Panc1 (cell line): ENCODE results near the gene CCM2. TPM values are rescaled to one million over a fixed set of nuclear protein-coding genes. Genes with fewer than 3 reads are reported as not detected.

Experiments used
- ATAC-seq: fragments of 200-7000 bp; cut with Tn5 transposase; 2 replicates; pipeline ENCODE4 v1.9.1; 2020; ENCODE audit warnings: mild to moderate bottlenecking, moderate library complexity
- BruUV-seq: library from RNA; stranded (reverse); fragments of 400-500 nt; replicated peaks from 2 replicates; lab custom pipeline; 2021; lab: Mats Ljungman, UMichigan
- CTCF ChIA-PET: fragments of 300-600 bp; sonication (Branson Sonifier 250); formaldehyde crosslinking; loops from one replicate; lab custom pipeline; 2022; ENCODE audit warnings: antibody characterized with exemption; lab: Charles Lee
- POLR2A ChIA-PET: fragments of 300-600 bp; sonication (Branson Sonifier 250); formaldehyde crosslinking; loops from one replicate; lab custom pipeline; 2022; ENCODE audit warnings: antibody characterized with exemption; lab: Charles Lee
- DNase-seq: peaks from one replicate; pipeline ENCODE4 v3.0.0-alpha.2; 2010; ENCODE audit warnings: low read depth, low spot score
- H3K27ac ChIP-seq: 2 replicates; pipeline ENCODE4 v1.5.1; 2011; ENCODE audit warnings: mild to moderate bottlenecking, low read length, inconsistent platforms
- H3K27me3 ChIP-seq: fragments of 200-500 bp; sonication (Bioruptor generic); 2 replicates; pipeline ENCODE4 v1.6.0; 2014; ENCODE audit warnings: low read length, inconsistent platforms; ENCODE audit not compliant: control insufficient read depth, insufficient read depth
- H3K36me3 ChIP-seq: fragments of 200-500 bp; sonication (Bioruptor generic); 2 replicates; pipeline ENCODE4 v1.5.1; 2014; ENCODE audit warnings: inconsistent platforms, mild to moderate bottlenecking, low read length, moderate library complexity; ENCODE audit not compliant: control insufficient read depth, insufficient read depth
- H3K4me1 ChIP-seq: 2 replicates; pipeline ENCODE4 v1.5.1; 2011; ENCODE audit warnings: inconsistent platforms, mild to moderate bottlenecking, low read length, moderate library complexity; ENCODE audit not compliant: control insufficient read depth, insufficient read depth
- H3K4me3 ChIP-seq, 2 experiments: 2 replicates each; pipeline ENCODE4 v1.5.1; 2011 to 2012; ENCODE audit warnings: low read depth in 2 of 2, low read length in 2 of 2, mild to moderate bottlenecking in 2 of 2, inconsistent platforms in 1 of 2, moderate library complexity in 1 of 2
- H3K9me3 ChIP-seq: fragments of 200-500 bp; sonication (Bioruptor generic); 2 replicates; pipeline ENCODE4 v1.5.1; 2014; ENCODE audit warnings: low read depth, mild to moderate bottlenecking, inconsistent platforms, low read length, moderate library complexity; ENCODE audit not compliant: control insufficient read depth, insufficient read depth
- POLR2AphosphoS5 ChIP-seq: IDR thresholded peaks from 2 replicates; pipeline ENCODE4 v1.6.1; 2012; ENCODE audit warnings: mild to moderate bottlenecking, low read depth, low read length, moderate library complexity
- SIN3A ChIP-seq: IDR thresholded peaks from 2 replicates; pipeline ENCODE4 v1.6.1; 2012; ENCODE audit warnings: low read depth, mild to moderate bottlenecking, low read length, moderate library complexity, borderline replicate concordance; ENCODE audit not compliant: insufficient read depth
- TCF7L2 ChIP-seq: IDR thresholded peaks from 2 replicates; pipeline ENCODE4 v1.6.1; 2011; ENCODE audit warnings: mild to moderate bottlenecking, low read depth, low read length, inconsistent platforms
- in situ Hi-C: cut with HindIII; loops from 2 replicates; pipeline ENCODE4 v1.10.0; 2016; ENCODE audit warnings: low sequenced_read_pairs, low pct_unique_long_range_greater_than_20kb
- intact Hi-C: fragments of 100-400 bp; cut with micrococcal nuclease; formaldehyde crosslinking; loops from one replicate; pipeline ENCODE4 v1.10.0; 2022; ENCODE audit not compliant: unreplicated experiment
- total RNA-seq: library from RNA; stranded (reverse); gene quantifications from one replicate; pipeline ENCODE4 v1.2.1, GENCODE V29; 2021; ENCODE audit not compliant: unreplicated experiment
- TF ChIP-seq, protein P1 (sequence below): fragments of 450-650 bp; IDR thresholded peaks from 2 replicates; pipeline ENCODE4 v1.5.1; 2017; ENCODE audit warnings: mild to moderate bottlenecking
- TF ChIP-seq, protein P2 (sequence below), 2 experiments: IDR thresholded peaks; 2 replicates each; pipeline ENCODE4 v1.6.1; 2011 to 2012; ENCODE audit warnings: low read depth in 2 of 2, control low read depth in 1 of 2, low read length in 1 of 2, mild to moderate bottlenecking in 1 of 2, moderate library complexity in 1 of 2; ENCODE audit not compliant: insufficient read depth in 1 of 2

Gene CCM2
- total RNA-seq, 1 experiment from 2014 or later = 97.1 TPM

DNA sequence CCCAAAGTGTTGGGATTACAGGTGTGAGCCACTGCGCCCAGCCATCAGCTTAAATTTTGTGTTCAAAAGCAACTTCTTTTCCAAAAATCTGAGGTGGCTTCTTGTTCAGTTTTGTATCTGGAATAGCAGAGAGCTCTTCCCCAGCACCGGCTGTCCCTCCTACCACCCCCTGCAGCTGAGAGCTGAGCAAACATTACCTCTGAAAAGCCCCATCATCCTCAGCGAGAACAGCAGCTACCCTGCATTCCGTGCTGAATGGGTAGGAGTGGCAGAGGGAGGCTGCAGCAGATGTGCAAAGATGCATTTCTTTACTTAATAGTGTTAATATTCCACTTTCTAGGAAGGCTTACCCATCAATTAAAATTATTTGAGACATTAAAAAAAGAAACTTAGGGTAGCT lies 31.8 kb downstream of the CCM2 start:
- CTCF ChIA-PET = interaction anchor here (0.6 kb wide), 1 partner anchor 58 kb away, joined by 3 read pairs; no protein-coding TSS in a partner anchor
- Histone ChIP-seq H3K36me3 (no peaks in the 10 kb centered on the region), H3K4me1 (no peaks in the 10 kb centered on the region), H3K27ac (no peak overlapping the region), H3K27me3 (no peaks in the 10 kb centered on the region), H3K9me3 (no peaks in the 10 kb centered on the region), H3K4me3 (no peak overlapping the region)
- intact Hi-C loops (loop anchor here (10.0 kb wide), 1 partner anchor 1393 kb away; no protein-coding TSS in a partner anchor), in situ Hi-C loops (no loop called here)
- no TSS peak for BruUV-seq
- ATAC-seq (no peak), DNase-seq (no peak)
- POLR2A ChIA-PET = interaction anchor here (0.6 kb wide), 1 partner anchor 8 kb away, joined by 10 read pairs; no protein-coding TSS in a partner anchor
- no peak for TF ChIP-seq TCF7L2
- TF ChIP-seq, protein P1, sequence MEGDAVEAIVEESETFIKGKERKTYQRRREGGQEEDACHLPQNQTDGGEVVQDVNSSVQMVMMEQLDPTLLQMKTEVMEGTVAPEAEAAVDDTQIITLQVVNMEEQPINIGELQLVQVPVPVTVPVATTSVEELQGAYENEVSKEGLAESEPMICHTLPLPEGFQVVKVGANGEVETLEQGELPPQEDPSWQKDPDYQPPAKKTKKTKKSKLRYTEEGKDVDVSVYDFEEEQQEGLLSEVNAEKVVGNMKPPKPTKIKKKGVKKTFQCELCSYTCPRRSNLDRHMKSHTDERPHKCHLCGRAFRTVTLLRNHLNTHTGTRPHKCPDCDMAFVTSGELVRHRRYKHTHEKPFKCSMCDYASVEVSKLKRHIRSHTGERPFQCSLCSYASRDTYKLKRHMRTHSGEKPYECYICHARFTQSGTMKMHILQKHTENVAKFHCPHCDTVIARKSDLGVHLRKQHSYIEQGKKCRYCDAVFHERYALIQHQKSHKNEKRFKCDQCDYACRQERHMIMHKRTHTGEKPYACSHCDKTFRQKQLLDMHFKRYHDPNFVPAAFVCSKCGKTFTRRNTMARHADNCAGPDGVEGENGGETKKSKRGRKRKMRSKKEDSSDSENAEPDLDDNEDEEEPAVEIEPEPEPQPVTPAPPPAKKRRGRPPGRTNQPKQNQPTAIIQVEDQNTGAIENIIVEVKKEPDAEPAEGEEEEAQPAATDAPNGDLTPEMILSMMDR = no peak
- TF ChIP-seq, protein P2, sequence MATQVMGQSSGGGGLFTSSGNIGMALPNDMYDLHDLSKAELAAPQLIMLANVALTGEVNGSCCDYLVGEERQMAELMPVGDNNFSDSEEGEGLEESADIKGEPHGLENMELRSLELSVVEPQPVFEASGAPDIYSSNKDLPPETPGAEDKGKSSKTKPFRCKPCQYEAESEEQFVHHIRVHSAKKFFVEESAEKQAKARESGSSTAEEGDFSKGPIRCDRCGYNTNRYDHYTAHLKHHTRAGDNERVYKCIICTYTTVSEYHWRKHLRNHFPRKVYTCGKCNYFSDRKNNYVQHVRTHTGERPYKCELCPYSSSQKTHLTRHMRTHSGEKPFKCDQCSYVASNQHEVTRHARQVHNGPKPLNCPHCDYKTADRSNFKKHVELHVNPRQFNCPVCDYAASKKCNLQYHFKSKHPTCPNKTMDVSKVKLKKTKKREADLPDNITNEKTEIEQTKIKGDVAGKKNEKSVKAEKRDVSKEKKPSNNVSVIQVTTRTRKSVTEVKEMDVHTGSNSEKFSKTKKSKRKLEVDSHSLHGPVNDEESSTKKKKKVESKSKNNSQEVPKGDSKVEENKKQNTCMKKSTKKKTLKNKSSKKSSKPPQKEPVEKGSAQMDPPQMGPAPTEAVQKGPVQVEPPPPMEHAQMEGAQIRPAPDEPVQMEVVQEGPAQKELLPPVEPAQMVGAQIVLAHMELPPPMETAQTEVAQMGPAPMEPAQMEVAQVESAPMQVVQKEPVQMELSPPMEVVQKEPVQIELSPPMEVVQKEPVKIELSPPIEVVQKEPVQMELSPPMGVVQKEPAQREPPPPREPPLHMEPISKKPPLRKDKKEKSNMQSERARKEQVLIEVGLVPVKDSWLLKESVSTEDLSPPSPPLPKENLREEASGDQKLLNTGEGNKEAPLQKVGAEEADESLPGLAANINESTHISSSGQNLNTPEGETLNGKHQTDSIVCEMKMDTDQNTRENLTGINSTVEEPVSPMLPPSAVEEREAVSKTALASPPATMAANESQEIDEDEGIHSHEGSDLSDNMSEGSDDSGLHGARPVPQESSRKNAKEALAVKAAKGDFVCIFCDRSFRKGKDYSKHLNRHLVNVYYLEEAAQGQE (IDR thresholded peaks at IDR 0.05; ENCODE audit: insufficient read depth in 1 of 2, low read depth in 2 of 2, low read length in 1 of 2) = no peak
- no peak for TF ChIP-seq SIN3A
- TF ChIP-seq POLR2AphosphoS5 = no peak

DNA sequence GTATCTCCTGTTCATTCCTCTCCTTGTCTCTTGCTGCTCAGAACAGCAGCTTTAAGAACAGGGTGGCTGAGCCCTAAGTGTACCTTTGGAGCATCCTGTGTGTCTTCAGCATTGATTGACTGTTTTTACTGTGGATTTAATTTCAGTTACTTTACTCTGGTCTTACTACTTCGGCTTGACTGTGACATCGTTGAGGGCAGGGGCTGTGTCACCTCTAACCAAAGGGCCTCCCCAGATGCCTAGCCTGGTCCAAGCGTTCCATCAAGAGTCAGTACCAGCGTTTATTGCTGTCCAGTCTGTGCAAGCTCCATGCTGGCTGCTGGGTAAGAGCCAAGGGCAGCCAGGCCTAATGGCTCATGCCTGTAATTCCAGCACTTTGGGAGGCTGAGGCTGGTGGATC lies 32.4 kb downstream of the CCM2 start:
- in situ Hi-C loops = no loop called here
- Histone ChIP-seq H3K4me3 (no peak overlapping the region), H3K9me3 (no peaks in the 10 kb centered on the region), H3K4me1 (no peaks in the 10 kb centered on the region), H3K27me3 (no peaks in the 10 kb centered on the region), H3K36me3 (no peaks in the 10 kb centered on the region), H3K27ac (no peak overlapping the region)
- DNase-seq (no peak), ATAC-seq (no peak)
- no TSS peak for BruUV-seq
- CTCF ChIA-PET = no interaction called here
- intact Hi-C loops = loop anchor here (10.0 kb wide), 1 partner anchor 1392 kb away; no protein-coding TSS in a partner anchor
- POLR2A ChIA-PET = no interaction called here
- TF ChIP-seq TCF7L2 = no peak
- TF ChIP-seq, protein P1 = no peak
- TF ChIP-seq, protein P2 (IDR thresholded peaks at IDR 0.05; ENCODE audit: insufficient read depth in 1 of 2, low read depth in 2 of 2, low read length in 1 of 2) = no peak
- TF ChIP-seq SIN3A = no peak
